IMR-90 (cell line): Measurements from ENCODE around the gene TMED6. TPM values are rescaled to one million over a fixed set of nuclear protein-coding genes. Genes with fewer than 3 reads are reported as not detected.
A peak's percentile ranks its signal among the peaks of the same experiment; 100 is the strongest.

Source experiments
- ATAC-seq: fragments of 200-7000 bp; cut with Tn5 transposase; 2 replicates; pipeline ENCODE4 v1.9.1; 2020; ENCODE audit warnings: low read depth, mild to moderate bottlenecking, moderate library complexity
- BruUV-seq: library from RNA; stranded (reverse); fragments of 400-500 nt; replicated peaks from 2 replicates; lab custom pipeline; 2021; lab: Mats Ljungman, UMichigan
- CTCF ChIA-PET: fragments of 300-600 bp; formaldehyde crosslinking; extraction: SDS; loops from one replicate; lab custom pipeline; 2021; ENCODE audit warnings: antibody characterized with exemption; lab: Yijun Ruan, JAX
- POLR2A ChIA-PET: fragments of 300-600 bp; sonication (Branson Sonifier 250); formaldehyde crosslinking; loops from one replicate; lab custom pipeline; 2022; ENCODE audit warnings: antibody characterized with exemption; ENCODE audit not compliant: unreplicated experiment; lab: Charles Lee
- DNase-seq: peaks from one replicate; pipeline ENCODE4 v3.0.0; 2013
- H2AFZ ChIP-seq: replicated peaks from 2 replicates; pipeline ENCODE3; 2013; ENCODE audit warnings: low read length, mild to moderate bottlenecking; ENCODE audit not compliant: poor library complexity
- H2AK5ac ChIP-seq: 2 replicates; pipeline ENCODE4 v1.6.1; 2013; ENCODE audit warnings: low read depth, low read length, inconsistent platforms
- H2AK9ac ChIP-seq: replicated peaks from 2 replicates; pipeline ENCODE3; 2013; ENCODE audit warnings: mild to moderate bottlenecking, low read depth, low read length, moderate library complexity; ENCODE audit not compliant: poor library complexity
- H2BK120ac ChIP-seq: 2 replicates; pipeline ENCODE4 v1.6.1; 2013; ENCODE audit warnings: low read depth, low read length, inconsistent platforms
- H2BK15ac ChIP-seq: 3 replicates; pipeline ENCODE4 v1.6.1; 2013; ENCODE audit warnings: low read depth, low read length, inconsistent platforms
- H2BK20ac ChIP-seq: 2 replicates; pipeline ENCODE4 v1.6.1; 2013; ENCODE audit warnings: low read depth, mild to moderate bottlenecking, inconsistent platforms, low read length, moderate library complexity
- H2BK5ac ChIP-seq: 2 replicates; pipeline ENCODE4 v1.6.1; 2013; ENCODE audit warnings: mild to moderate bottlenecking, low read depth, low read length, inconsistent platforms; ENCODE audit not compliant: poor library complexity, severe bottlenecking
- H3K14ac ChIP-seq: replicated peaks from 2 replicates; pipeline ENCODE4 v1.6.1; 2013; ENCODE audit warnings: low read depth, low read length, inconsistent platforms
- H3K18ac ChIP-seq: 2 replicates; pipeline ENCODE4 v1.6.1; 2013; ENCODE audit warnings: low read depth, low read length, control low read depth
- H3K23ac ChIP-seq: 2 replicates; pipeline ENCODE4 v1.6.1; 2013; ENCODE audit warnings: low read depth, low read length, inconsistent platforms
- H3K27ac ChIP-seq: 2 replicates; pipeline ENCODE4 v1.5.1; 2013; ENCODE audit warnings: mild to moderate bottlenecking, control low read depth, low read length; ENCODE audit not compliant: insufficient read depth
- H3K27me3 ChIP-seq: 2 replicates; pipeline ENCODE4 v1.6.1; 2013; ENCODE audit warnings: low read length; ENCODE audit not compliant: control insufficient read depth, insufficient read depth
- H3K36me3 ChIP-seq: 2 replicates; pipeline ENCODE4 v1.6.1; 2013; ENCODE audit warnings: low read length, mixed read lengths; ENCODE audit not compliant: control insufficient read depth, insufficient read depth
- H3K4ac ChIP-seq: 2 replicates; pipeline ENCODE4 v1.6.1; 2013; ENCODE audit warnings: low read depth, low read length, inconsistent platforms
- H3K4me1 ChIP-seq: 2 replicates; pipeline ENCODE4 v1.6.1; 2013; ENCODE audit warnings: low read length, mixed read lengths; ENCODE audit not compliant: control insufficient read depth, insufficient read depth
- H3K4me2 ChIP-seq: 2 replicates; pipeline ENCODE4 v1.6.1; 2013; ENCODE audit warnings: low read depth, mild to moderate bottlenecking, control low read depth, low read length, moderate library complexity
- H3K4me3 ChIP-seq: 2 replicates; pipeline ENCODE4 v1.5.1; 2013; ENCODE audit warnings: low read depth, mild to moderate bottlenecking, control low read depth, low read length, moderate library complexity; ENCODE audit not compliant: insufficient read depth
- H3K56ac ChIP-seq: 2 replicates; pipeline ENCODE4 v1.6.1; 2013; ENCODE audit warnings: low read length, inconsistent platforms; ENCODE audit not compliant: insufficient read depth; ENCODE audit errors: extremely low read depth
- H3K79me1 ChIP-seq, 2 experiments: 2 replicates each; pipeline ENCODE4 v1.6.1; 2013; ENCODE audit warnings: low read length in 2 of 2, inconsistent platforms in 1 of 2, low read depth in 1 of 2
- H3K9ac ChIP-seq: 2 replicates; pipeline ENCODE4 v1.6.1; 2013; ENCODE audit warnings: low read depth, low read length, control low read depth
- H3K9me1 ChIP-seq: 2 replicates; pipeline ENCODE4 v1.6.1; 2013; ENCODE audit warnings: low read length, inconsistent platforms; ENCODE audit not compliant: insufficient read depth
- H3K9me3 ChIP-seq: 2 replicates; pipeline ENCODE4 v1.6.1; 2013; ENCODE audit warnings: low read length; ENCODE audit not compliant: control insufficient read depth, insufficient read depth
- H4K20me1 ChIP-seq: 2 replicates; pipeline ENCODE4 v1.6.1; 2013; ENCODE audit warnings: low read length, inconsistent platforms; ENCODE audit not compliant: insufficient read depth
- H4K5ac ChIP-seq: 2 replicates; pipeline ENCODE4 v1.6.1; 2013; ENCODE audit warnings: mild to moderate bottlenecking, low read depth, low read length, control low read depth
- H4K8ac ChIP-seq, 2 experiments: 2 replicates each; pipeline ENCODE4 v1.6.1; 2013; ENCODE audit warnings: low read depth in 2 of 2, low read length in 2 of 2, control low read depth in 1 of 2, inconsistent platforms in 1 of 2
- H4K91ac ChIP-seq: 2 replicates; pipeline ENCODE4 v1.6.1; 2013; ENCODE audit warnings: low read depth, low read length, inconsistent platforms; ENCODE audit not compliant: insufficient read depth
- BHLHE40 ChIP-seq: fragments of 150-350 bp; IDR thresholded peaks from 2 replicates; pipeline ENCODE4 v1.6.1; 2016; ENCODE audit warnings: mild to moderate bottlenecking, low read depth, low read length
- CHD1 ChIP-seq: IDR thresholded peaks from 2 replicates; pipeline ENCODE4 v1.6.1; 2012; ENCODE audit warnings: low read depth, low read length, improper control_type of control experiment
- ELK1 ChIP-seq: fragments of 150-350 bp; IDR thresholded peaks from 2 replicates; pipeline ENCODE4 v1.6.1; 2016; ENCODE audit warnings: low read depth, mild to moderate bottlenecking, low read length, moderate library complexity, borderline replicate concordance
- MAFK ChIP-seq: IDR thresholded peaks from 2 replicates; pipeline ENCODE4 v1.6.1; 2012; ENCODE audit warnings: low read depth, low read length, improper control_type of control experiment
- MAZ ChIP-seq: IDR thresholded peaks from 2 replicates; pipeline ENCODE4 v1.6.1; 2012; ENCODE audit warnings: low read depth, mild to moderate bottlenecking, low read length, improper control_type of control experiment, moderate library complexity, borderline replicate concordance
- MXI1 ChIP-seq: IDR thresholded peaks from 2 replicates; pipeline ENCODE4 v1.6.1; 2012; ENCODE audit warnings: low read depth, mild to moderate bottlenecking, low read length, moderate library complexity, borderline replicate concordance
- NFE2L2 ChIP-seq: fragments of 150-350 bp; IDR thresholded peaks from 2 replicates; pipeline ENCODE4 v1.6.1; 2016; ENCODE audit warnings: low read depth, mild to moderate bottlenecking, low read length
- POLR2A ChIP-seq: IDR thresholded peaks from 2 replicates; pipeline ENCODE4 v1.6.1; 2012; ENCODE audit warnings: mild to moderate bottlenecking, low read depth, low read length
- RAD21 ChIP-seq: IDR thresholded peaks from 2 replicates; pipeline ENCODE4 v1.6.1; 2012; ENCODE audit warnings: low read length, improper control_type of control experiment
- RCOR1 ChIP-seq: IDR thresholded peaks from 2 replicates; pipeline ENCODE4 v1.6.1; 2012; ENCODE audit warnings: mild to moderate bottlenecking, low read length, improper control_type of control experiment; ENCODE audit not compliant: insufficient replicate concordance
- RFX5 ChIP-seq: IDR thresholded peaks from 2 replicates; pipeline ENCODE4 v1.8.0; 2012; ENCODE audit warnings: low read depth, mild to moderate bottlenecking, low read length, moderate library complexity
- WGBS, 2 experiments: methylation state at CpG; one replicate each; pipeline versions ENCODE4 v1.1.5 to v1.1.7; 2013; ENCODE audit warnings: missing lambda C conversion rate in 2 of 2; ENCODE audit not compliant: insufficient read length in 1 of 2; ENCODE audit errors: extremely low coverage in 2 of 2; 5-methylcytosine and 5-hydroxymethylcytosine counted together
- dilution Hi-C: fragments of 300-500 bp; cut with HindIII; formaldehyde crosslinking; loops from one replicate; pipeline ENCODE4 v1.14.3; 2018; ENCODE audit warnings: low sequenced_read_pairs; ENCODE audit not compliant: unreplicated experiment
- in situ Hi-C: fragments of 300-500 bp; cut with MboI; formaldehyde crosslinking; loops from 3 replicates; pipeline ENCODE4 v1.14.3; 2019; ENCODE audit warnings: low sequenced_read_pairs, inconsistent platforms, mixed read lengths
- intact Hi-C: fragments of 100-400 bp; cut with micrococcal nuclease; formaldehyde crosslinking; loops from 2 replicates; pipeline ENCODE4 v1.10.0; 2022
- polyA plus RNA-seq, 3 experiments: library from polyadenylated mRNA; depleted of rRNA; stranded (reverse); fragments of >200 nt; gene quantifications; 2 replicates each; pipeline ENCODE4 v1.2.3, GENCODE V29; 2012; ENCODE audit warnings: low replicate concordance in 1 of 3
- total RNA-seq: library from RNA; depleted of rRNA; stranded (reverse); fragments of >200 nt; gene quantifications from 2 replicates; pipeline ENCODE4 v1.2.3, GENCODE V29; 2012
- TF ChIP-seq, protein P1 (sequence below): conservative IDR thresholded peaks from 2 replicates; pipeline ENCODE4 v1.5.1; 2012; ENCODE audit warnings: mild to moderate bottlenecking, low read depth, low read length, improper control_type of control experiment
- TF ChIP-seq, protein P2 (sequence below): fragments of 150-350 bp; IDR thresholded peaks from 2 replicates; pipeline ENCODE4 v1.6.1; 2017; ENCODE audit warnings: mild to moderate bottlenecking, antibody characterized with exemption, low read length, low read depth

TMED6 gene
- total and polyA plus RNA-seq, 2 of the 4 experiments (the other 2 are of a cell fraction): 0.10 TPM; not detected in 1

- H3K56ac ChIP-seq: no peak overlapping the region
- WGBS, 2 experiments: 100% methylated on average over 1 of the region's 9 CpGs; no CpG with 5 or more reads in 1 of the 2 experiments
- H3K4me3 ChIP-seq: no peak overlapping the region
- peaks cover 85% of the 10 kb centered on the region for H3K36me3 ChIP-seq
- H3K23ac ChIP-seq: no peak overlapping the region
- no peaks in the 10 kb centered on the region for H3K9me3 ChIP-seq
- ATAC-seq (no peak), DNase-seq (no peak)
- no peak overlapping the region for H3K4me2 ChIP-seq
- no peak overlapping the region for H2BK120ac ChIP-seq
- no peak overlapping the region for H2AK5ac ChIP-seq
- H3K27ac ChIP-seq: no peak overlapping the region
- ChIA-PET POLR2A (no interaction called here), CTCF (no interaction called here)
- H2BK5ac ChIP-seq: no peak overlapping the region
- H3K79me1 ChIP-seq: peaks cover 41 to 84% of the 10 kb centered on the region in 2 experiments
- no peak overlapping the region for H3K14ac ChIP-seq
- no peak overlapping the region for H2BK20ac ChIP-seq
- no peak for TF ChIP-seq ELK1
- TF ChIP-seq, protein P1, sequence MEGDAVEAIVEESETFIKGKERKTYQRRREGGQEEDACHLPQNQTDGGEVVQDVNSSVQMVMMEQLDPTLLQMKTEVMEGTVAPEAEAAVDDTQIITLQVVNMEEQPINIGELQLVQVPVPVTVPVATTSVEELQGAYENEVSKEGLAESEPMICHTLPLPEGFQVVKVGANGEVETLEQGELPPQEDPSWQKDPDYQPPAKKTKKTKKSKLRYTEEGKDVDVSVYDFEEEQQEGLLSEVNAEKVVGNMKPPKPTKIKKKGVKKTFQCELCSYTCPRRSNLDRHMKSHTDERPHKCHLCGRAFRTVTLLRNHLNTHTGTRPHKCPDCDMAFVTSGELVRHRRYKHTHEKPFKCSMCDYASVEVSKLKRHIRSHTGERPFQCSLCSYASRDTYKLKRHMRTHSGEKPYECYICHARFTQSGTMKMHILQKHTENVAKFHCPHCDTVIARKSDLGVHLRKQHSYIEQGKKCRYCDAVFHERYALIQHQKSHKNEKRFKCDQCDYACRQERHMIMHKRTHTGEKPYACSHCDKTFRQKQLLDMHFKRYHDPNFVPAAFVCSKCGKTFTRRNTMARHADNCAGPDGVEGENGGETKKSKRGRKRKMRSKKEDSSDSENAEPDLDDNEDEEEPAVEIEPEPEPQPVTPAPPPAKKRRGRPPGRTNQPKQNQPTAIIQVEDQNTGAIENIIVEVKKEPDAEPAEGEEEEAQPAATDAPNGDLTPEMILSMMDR: no peak
- TF ChIP-seq NFE2L2: no peak
- TF ChIP-seq CHD1: no peak
- no peak for TF ChIP-seq RCOR1
- no peak for TF ChIP-seq MAFK
- no peak for TF ChIP-seq RFX5
- TF ChIP-seq MAZ: no peak
- no peak for TF ChIP-seq MXI1
- TF ChIP-seq, protein P2, sequence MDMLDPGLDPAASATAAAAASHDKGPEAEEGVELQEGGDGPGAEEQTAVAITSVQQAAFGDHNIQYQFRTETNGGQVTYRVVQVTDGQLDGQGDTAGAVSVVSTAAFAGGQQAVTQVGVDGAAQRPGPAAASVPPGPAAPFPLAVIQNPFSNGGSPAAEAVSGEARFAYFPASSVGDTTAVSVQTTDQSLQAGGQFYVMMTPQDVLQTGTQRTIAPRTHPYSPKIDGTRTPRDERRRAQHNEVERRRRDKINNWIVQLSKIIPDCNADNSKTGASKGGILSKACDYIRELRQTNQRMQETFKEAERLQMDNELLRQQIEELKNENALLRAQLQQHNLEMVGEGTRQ: no peak
- TF ChIP-seq RAD21: no peak
- TF ChIP-seq BHLHE40: no peak
- TF ChIP-seq POLR2A: no peak
- H3K4ac ChIP-seq: no peak overlapping the region
- no peak overlapping the region for H4K8ac ChIP-seq
- intact Hi-C loops: no loop called here
- no peak overlapping the region for H3K18ac ChIP-seq
- dilution Hi-C loops: no loop called here
- no peaks in the 10 kb centered on the region for H3K27me3 ChIP-seq
- peaks cover 43% of the 10 kb centered on the region for H4K20me1 ChIP-seq
- no peak overlapping the region for H2AK9ac ChIP-seq
- BruUV-seq: no TSS peak
- peak overlapping the region; percentile 32 for H2AFZ ChIP-seq
- in situ Hi-C loops: no loop called here
- no peak overlapping the region for H2BK15ac ChIP-seq
- peaks cover 3% of the 10 kb centered on the region; the same call in 1 of the 2 replicates for H3K9me1 ChIP-seq
- H4K91ac ChIP-seq: no peak overlapping the region
- no peaks in the 10 kb centered on the region for H3K4me1 ChIP-seq
- H4K5ac ChIP-seq: no peak overlapping the region
- H3K9ac ChIP-seq: no peak overlapping the region
Measured at GRCh38 chr16:69319381-69319780, 32.2 kb downstream of the TMED6 start.
